Coronary artery (tissue), 2 donors: ENCODE data around the gene MTA3.
"Not testable (repeated sequence)": the region's sequence is repeated elsewhere in the genome, so short reads cannot be mapped to it uniquely, and the experiment has no call there.

ENCODE experiments used
- DNase-seq: peaks from one replicate; pipeline ENCODE4 v3.0.0-alpha.2; 2017; ENCODE audit warnings: low spot score
- H3K27ac ChIP-seq, 2 donors: fragments of 200-600 bp; sonication (generic); one replicate each; pipeline ENCODE4 v1.5.1; 2016 to 2019
- H3K4me3 ChIP-seq: fragments of 200-600 bp; sonication (generic); 2 replicates; pipeline ENCODE4 v1.5.1; 2016; ENCODE audit warnings: mild to moderate bottlenecking, moderate library complexity
- CTCF ChIP-seq: fragments of 200-600 bp; sonication (generic); IDR thresholded peaks from one replicate; pipeline ENCODE4 v1.5.1; 2019; ENCODE audit warnings: antibody characterized with exemption

MTA3 gene

GRCh38 chr2:42556315-42556890 lies 12.0 kb upstream of the MTA3 start:
- TF ChIP-seq CTCF: no peak
- no peak for DNase-seq
- no peak overlapping the region for H3K4me3 ChIP-seq
- H3K27ac ChIP-seq: no peak overlapping the region

- no peak for DNase-seq
- TF ChIP-seq CTCF: no peak
These were observed 11.1 kb upstream of the MTA3 start for GRCh38 chr2:42557306-42557705.

GRCh38 chr2:42558827-42559226 lies 9.6 kb upstream of the MTA3 start:
- no peak for TF ChIP-seq CTCF
- H3K27ac ChIP-seq: no peak overlapping the region
- no peak for DNase-seq
- H3K4me3 ChIP-seq: no peak overlapping the region

More at GRCh38 chr2:42557306-42557705, 11.1 kb upstream of the MTA3 start:
- Histone ChIP-seq H3K4me3 (no peak overlapping the region), H3K27ac (no peak overlapping the region)

- DNase-seq, H3K4me3 ChIP-seq, H3K27ac ChIP-seq: not testable (repeated sequence)
These were observed 8.3 kb upstream of the MTA3 start for GRCh38 chr2:42560133-42560532.

- Histone ChIP-seq H3K4me3 (no peak overlapping the region), H3K27ac (no peak overlapping the region)
- no peak for TF ChIP-seq CTCF
- no peak for DNase-seq
These were observed 7.5 kb upstream of the MTA3 start for GRCh38 chr2:42560899-42561298.

- DNase-seq: no peak
- TF ChIP-seq CTCF: no peak
- Histone ChIP-seq H3K4me3 (no peak overlapping the region), H3K27ac (no peak overlapping the region)
These were observed 5.8 kb upstream of the MTA3 start for GRCh38 chr2:42562474-42563144.

- H3K27ac ChIP-seq: no peak overlapping the region
- H3K4me3 ChIP-seq: no peak overlapping the region
- DNase-seq: no peak
- no peak for TF ChIP-seq CTCF
These were observed 2.4 kb upstream of the MTA3 start for GRCh38 chr2:42566025-42566424.
